Kidney capillary endothelial cell (primary cell): ENCODE results near the gene PSMD14.

Experiments used
- DNase-seq: peaks from one replicate; pipeline ENCODE4 v3.0.0-alpha.2; 2018; ENCODE audit warnings: low spot score

PSMD14 gene

GRCh38 chr2:161419638-161420190 lies 111.5 kb downstream of the PSMD14 start:
- no peak for DNase-seq

DNA sequence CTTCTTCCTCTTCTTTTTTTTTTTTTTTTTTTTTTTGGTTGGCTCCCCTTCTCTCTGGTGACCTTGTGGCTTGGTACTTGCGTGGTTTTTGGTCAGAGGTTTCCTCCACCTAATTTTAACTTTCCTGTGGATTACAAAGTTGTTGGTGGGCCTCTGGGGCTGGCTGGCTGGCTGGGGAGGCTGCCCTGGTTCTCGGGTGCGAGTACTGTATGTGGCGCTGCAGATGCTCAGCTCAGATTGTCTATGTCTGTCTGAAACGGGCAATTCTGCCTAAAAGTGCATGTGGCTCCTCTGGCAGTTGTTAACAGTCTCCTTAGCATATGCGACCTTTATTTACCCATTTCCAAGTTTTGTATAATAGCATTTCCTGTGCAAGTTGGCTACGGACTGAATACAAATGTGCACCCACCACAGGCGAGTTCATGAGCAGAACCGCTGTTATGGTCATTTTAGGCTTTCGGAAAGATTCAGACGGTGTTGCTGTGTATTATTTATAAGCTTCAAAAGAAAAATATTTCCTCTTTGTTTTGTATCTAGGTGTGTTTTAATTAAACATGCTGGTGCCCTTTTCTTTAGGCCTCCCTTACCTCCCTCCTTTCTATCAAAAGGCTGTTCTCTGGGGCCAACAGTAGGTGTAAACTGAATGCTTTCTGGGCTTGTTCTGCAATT lies 112.3 kb downstream of the PSMD14 start:
- no peak for DNase-seq

- no peak for DNase-seq
Observed at GRCh38 chr2:161421686-161422085, 113.5 kb downstream of the PSMD14 start.

DNA sequence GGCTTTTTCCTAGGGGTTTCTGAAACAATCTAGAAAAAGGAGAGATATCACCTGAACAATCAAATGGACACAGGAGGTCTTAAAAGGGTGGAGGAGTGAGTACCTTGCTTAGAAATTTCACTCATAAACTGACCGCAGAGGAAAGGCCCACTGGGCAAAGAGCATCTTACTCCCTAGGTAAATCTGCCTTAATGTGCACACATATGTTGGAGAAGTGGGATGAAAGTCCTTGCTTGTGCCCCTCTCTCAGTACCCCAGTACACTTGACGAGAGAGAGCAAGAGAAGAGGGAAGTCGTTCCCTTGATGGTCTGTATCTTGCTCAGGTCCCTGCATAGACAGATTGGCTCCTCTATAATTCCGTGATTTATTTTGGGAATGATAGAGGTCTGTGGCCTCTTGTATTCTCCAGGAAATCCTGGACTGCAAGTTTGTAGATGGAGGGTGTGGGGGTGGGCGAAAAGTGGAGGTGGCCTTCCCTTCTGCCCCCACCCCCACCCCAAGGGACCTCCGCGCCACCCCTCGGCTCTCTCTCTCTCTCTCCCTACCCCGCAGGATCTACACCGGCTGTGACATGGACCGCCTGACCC lies 114.7 kb downstream of the PSMD14 start:
- DNase-seq: no peak

- DNase-seq: no peak
Observed at GRCh38 chr2:161423421-161424393, 115.5 kb downstream of the PSMD14 start.

- no peak for DNase-seq
Observed at GRCh38 chr2:161424394-161424769, 116.2 kb downstream of the PSMD14 start.

GRCh38 chr2:161424891-161425727 lies 116.9 kb downstream of the PSMD14 start:
- DNase-seq: no peak

DNA sequence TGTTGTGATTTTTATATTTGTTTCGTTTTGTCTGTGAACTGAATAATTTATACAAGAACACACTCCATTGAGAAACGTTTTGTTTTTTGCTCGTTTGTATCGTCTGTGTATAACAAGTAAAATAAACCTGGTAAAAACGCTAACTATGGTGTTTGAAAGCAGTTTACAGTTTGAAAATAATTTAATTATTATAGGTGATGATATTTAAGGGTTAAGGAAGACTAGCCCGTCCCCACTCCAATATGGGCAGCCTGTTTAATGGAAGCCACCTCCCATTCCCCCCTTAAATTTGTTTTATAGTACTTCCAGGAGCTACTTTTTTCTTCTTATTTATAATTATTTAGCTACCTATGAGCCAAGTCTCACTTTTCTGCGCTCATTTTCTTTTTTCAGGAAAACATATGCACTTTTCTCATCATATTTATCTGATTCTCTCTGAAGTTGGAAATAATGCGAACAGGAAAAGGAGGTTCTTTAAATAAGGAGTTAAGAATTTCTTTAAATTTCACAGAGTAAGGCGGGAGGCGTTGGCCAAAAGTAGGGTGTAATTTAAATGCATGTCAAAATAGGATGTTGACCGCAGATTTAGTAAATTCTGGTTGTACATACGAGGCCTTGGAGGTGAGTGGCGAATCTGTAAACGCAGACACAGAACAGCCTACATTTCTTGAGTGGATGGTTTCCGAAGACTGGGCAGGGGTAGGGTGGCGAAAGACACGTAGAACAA lies 117.7 kb downstream of the PSMD14 start:
- DNase-seq: no peak

DNA sequence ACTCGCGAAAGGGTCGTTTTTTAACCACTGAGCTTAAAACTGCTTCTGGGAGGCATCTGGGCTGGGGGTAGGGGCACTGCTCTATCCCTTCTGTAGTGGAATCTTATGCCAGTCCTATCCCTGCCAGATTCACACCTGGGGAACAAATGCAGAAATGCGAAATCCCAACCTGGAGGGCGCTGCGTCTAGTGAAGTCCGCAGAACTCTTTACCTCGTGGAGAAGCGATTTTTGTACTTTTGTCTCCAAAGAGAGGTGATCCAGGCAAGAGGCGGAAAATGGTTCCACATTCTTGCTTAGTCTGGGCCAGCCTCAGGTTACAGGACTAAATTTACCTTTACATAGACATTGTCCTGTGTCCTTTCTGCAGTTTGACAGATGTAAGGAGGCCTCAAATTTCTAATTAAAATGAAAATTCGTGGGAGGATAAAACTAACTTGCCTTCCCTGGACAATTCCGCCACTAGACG lies 118.3 kb downstream of the PSMD14 start:
- DNase-seq: no peak

GRCh38 chr2:161426922-161427663 lies 118.9 kb downstream of the PSMD14 start:
- no peak for DNase-seq

DNA sequence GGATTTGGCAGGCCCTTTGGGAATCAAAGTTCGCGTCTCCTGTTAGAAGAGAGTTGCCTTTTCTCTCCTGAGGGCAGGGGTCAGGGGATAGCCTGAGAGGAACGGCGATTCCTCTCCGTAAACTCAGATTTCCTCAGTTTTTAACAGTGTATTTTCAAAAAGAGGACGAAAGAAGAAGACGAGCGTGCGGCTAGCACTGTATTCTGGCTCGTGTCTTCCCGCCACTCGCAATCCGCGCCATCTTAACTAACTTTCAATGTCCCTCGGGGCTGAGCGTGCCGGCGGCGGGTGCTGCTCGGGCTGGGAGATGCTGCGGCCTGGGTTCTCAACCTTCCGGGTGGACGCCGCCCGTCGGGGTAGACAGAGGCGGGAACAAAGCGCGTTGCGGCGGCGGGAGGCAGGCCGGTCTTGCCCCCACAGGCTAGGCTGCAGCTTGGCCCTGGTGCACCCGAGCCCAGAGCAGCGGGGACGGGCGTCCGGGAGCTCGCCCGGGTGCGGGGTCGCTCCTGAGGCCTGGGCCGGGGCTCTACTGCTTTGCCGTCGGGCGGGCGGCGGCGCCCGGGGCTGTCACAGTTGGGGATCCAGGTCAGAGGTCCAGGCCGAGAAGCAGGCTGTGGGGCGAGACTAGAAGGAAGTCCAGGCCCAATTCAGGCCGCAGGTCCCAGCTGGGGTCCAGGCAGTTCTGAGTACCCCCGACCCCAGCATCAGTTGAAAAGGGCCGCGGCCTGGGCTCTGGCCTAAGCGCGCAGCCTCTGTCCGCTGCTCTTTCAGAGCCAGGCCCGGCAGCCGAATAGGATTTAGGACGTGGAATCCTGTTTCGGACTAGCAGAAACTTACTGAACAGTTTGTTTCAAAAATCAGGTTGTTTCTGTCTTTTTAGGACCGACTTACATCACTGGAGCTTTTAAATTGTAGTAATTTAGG lies 119.7 kb downstream of the PSMD14 start:
- DNase-seq: no peak

- no peak for DNase-seq
Observed at GRCh38 chr2:161430386-161430785, 122.2 kb downstream of the PSMD14 start.

DNA sequence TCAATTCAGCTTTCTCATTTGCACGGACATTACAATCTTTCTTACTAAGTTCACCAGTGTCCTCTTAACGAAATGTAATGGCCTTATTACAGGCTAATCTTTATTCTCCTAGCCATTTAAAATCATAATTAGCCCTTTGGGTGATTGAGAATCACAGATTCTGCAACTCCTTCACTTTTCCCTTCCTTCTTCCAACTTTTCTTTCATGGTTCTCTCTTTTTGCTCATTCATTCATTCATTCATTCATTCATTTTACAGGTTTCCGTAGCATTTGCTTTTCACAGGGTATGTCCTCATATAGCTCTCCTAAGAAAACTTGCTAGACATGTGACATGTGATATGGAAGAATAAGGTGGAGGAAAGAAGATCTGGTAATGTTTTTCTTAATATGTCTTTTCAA lies 123.9 kb downstream of the PSMD14 start:
- no peak for DNase-seq

- DNase-seq: no peak
Observed at GRCh38 chr2:161434118-161434517, 125.9 kb downstream of the PSMD14 start.

GRCh38 chr2:161436411-161436810 lies 128.2 kb downstream of the PSMD14 start:
- DNase-seq: no peak

GRCh38 chr2:161438598-161438997 lies 130.4 kb downstream of the PSMD14 start:
- no peak for DNase-seq

GRCh38 chr2:161445097-161445496 lies 136.9 kb downstream of the PSMD14 start:
- no peak for DNase-seq

DNA sequence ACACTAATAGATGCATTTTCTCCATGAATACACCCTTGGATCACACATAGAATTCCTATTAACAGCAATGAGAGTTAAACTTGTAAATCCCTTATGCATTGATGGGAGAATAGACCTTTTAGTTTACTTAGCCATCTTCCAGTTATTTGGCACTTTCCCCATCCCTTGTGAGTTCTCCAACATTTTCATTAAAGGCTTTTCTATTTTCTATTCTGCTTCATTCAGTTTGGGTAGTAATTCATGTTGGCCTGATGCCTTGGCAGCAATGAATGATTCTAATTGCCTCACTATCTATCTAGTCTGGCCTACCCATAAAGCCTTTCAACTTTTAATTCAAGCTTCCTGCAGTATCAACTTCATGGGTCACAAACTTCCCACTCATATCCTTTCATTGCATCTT lies 140.2 kb downstream of the PSMD14 start:
- DNase-seq: no peak
